Activated CD4-positive, alpha-beta T cell treated with anti-CD3 and anti-CD28 coated beads, Interleukin-2, amount 50 U/mL, for 4 hours (primary cell): ENCODE results near the gene CELF2.

Experiments
- DNase-seq, 2 experiments: peaks; one replicate each; pipeline ENCODE4 v3.0.0-alpha.2; 2020

CELF2 gene

GRCh38 chr10:11063856-11064255 lies 46.2 kb downstream of the CELF2 start:
- no peak for DNase-seq

GRCh38 chr10:11064832-11065231 lies 47.2 kb downstream of the CELF2 start:
- no peak for DNase-seq

GRCh38 chr10:11065567-11065966 lies 47.9 kb downstream of the CELF2 start:
- no peak for DNase-seq

- no peak for DNase-seq
These were observed 48.8 kb downstream of the CELF2 start for GRCh38 chr10:11066520-11066919.

- no peak for DNase-seq
These were observed 51.4 kb downstream of the CELF2 start for GRCh38 chr10:11068861-11069633.

- DNase-seq = no peak
These were observed 55.7 kb downstream of the CELF2 start for GRCh38 chr10:11073410-11073809.

- no peak for DNase-seq
These were observed 57.0 kb downstream of the CELF2 start for GRCh38 chr10:11074536-11075267.

GRCh38 chr10:11076221-11076620 lies 58.5 kb downstream of the CELF2 start:
- no peak for DNase-seq

GRCh38 chr10:11080564-11080984 lies 62.9 kb downstream of the CELF2 start:
- no peak for DNase-seq

- DNase-seq = no peak
These were observed 63.7 kb downstream of the CELF2 start for GRCh38 chr10:11081408-11081807.

- DNase-seq = no peak
These were observed 64.9 kb downstream of the CELF2 start for GRCh38 chr10:11082526-11082925.

- no peak for DNase-seq
These were observed 65.4 kb downstream of the CELF2 start for GRCh38 chr10:11083051-11083450.

GRCh38 chr10:11085545-11085944 lies 67.9 kb downstream of the CELF2 start:
- no peak for DNase-seq

GRCh38 chr10:11086177-11086840 lies 68.6 kb downstream of the CELF2 start:
- DNase-seq = no peak

- DNase-seq = no peak
These were observed 69.7 kb downstream of the CELF2 start for GRCh38 chr10:11087372-11087771.

- no peak for DNase-seq
These were observed 71.0 kb downstream of the CELF2 start for GRCh38 chr10:11088709-11089108.

- DNase-seq = no peak
These were observed 71.6 kb downstream of the CELF2 start for GRCh38 chr10:11089272-11089671.

GRCh38 chr10:11091517-11092102 lies 73.9 kb downstream of the CELF2 start:
- DNase-seq = no peak

GRCh38 chr10:11093771-11094736 lies 76.4 kb downstream of the CELF2 start:
- DNase-seq = no peak

GRCh38 chr10:11095374-11095801 lies 77.7 kb downstream of the CELF2 start:
- DNase-seq = no peak

GRCh38 chr10:11096422-11096821 lies 78.8 kb downstream of the CELF2 start:
- DNase-seq = no peak

- DNase-seq = no peak
These were observed 80.0 kb downstream of the CELF2 start for GRCh38 chr10:11097686-11098085.
